HEK293 (cell line): Measurements from ENCODE around the gene ZC3H4.

Experiments used
- CTCF ChIA-PET: fragments of 350-600 bp; formaldehyde crosslinking; extraction: SDS; loops from one replicate; lab custom pipeline; 2021; ENCODE audit warnings: antibody characterized with exemption; lab: Yijun Ruan, JAX
- POLR2A ChIA-PET: fragments of 300-600 bp; formaldehyde crosslinking; extraction: SDS; loops from one replicate; lab custom pipeline; 2020; ENCODE audit warnings: antibody characterized with exemption, inconsistent platforms; lab: Yijun Ruan, JAX
- H3K27ac ChIP-seq: fragments of 200-500 bp; sonication (Bioruptor generic); 2 replicates; pipeline ENCODE4 v1.5.1; 2014; ENCODE audit warnings: low read depth, low read length, control low read depth, inconsistent platforms; ENCODE audit errors: extremely low read depth
- H3K36me3 ChIP-seq, 2 experiments: fragments of 200-500 bp in 1 of 2; sonication (Bioruptor generic) in 1 of 2; 1 replicate in 1 of 2; 2 replicates in 1 of 2; pipeline ENCODE4 v1.5.1; 2014 to 2017; ENCODE audit warnings: inconsistent platforms in 2 of 2, low read length in 2 of 2; ENCODE audit not compliant: control insufficient read depth in 2 of 2, insufficient read depth in 1 of 2
- H3K4me1 ChIP-seq: fragments of 200-500 bp; sonication (Bioruptor generic); 2 replicates; pipeline ENCODE4 v1.5.1; 2014; ENCODE audit warnings: mild to moderate bottlenecking, low read length, inconsistent platforms; ENCODE audit not compliant: control insufficient read depth, insufficient read depth
- H3K4me3 ChIP-seq: 2 replicates; pipeline ENCODE4 v1.5.1; 2011; ENCODE audit warnings: low read depth, mild to moderate bottlenecking, control low read depth, low read length, moderate library complexity
- H3K9me3 ChIP-seq: fragments of 200-500 bp; sonication (Bioruptor generic); 2 replicates; pipeline ENCODE4 v1.5.1; 2014; ENCODE audit warnings: low read depth, low read length, inconsistent platforms; ENCODE audit not compliant: control insufficient read depth, insufficient read depth
- BCL11B ChIP-seq: fragments of 450-650 bp; formaldehyde crosslinking; IDR thresholded peaks from 2 replicates; pipeline ENCODE4 v1.5.1; 2016; ENCODE audit warnings: low read depth, missing biosample characterization, missing genetic modification characterization
- PRDM1 ChIP-seq: fragments of 450-650 bp; formaldehyde crosslinking; IDR thresholded peaks from 2 replicates; pipeline ENCODE4; 2016; ENCODE audit warnings: missing biosample characterization, missing genetic modification characterization
- ZBTB17 ChIP-seq: fragments of 450-650 bp; formaldehyde crosslinking; IDR thresholded peaks from 2 replicates; pipeline ENCODE4 v1.5.1; 2016; ENCODE audit warnings: missing biosample characterization, missing genetic modification characterization
- ZNF335 ChIP-seq: fragments of 450-650 bp; formaldehyde crosslinking; conservative IDR thresholded peaks from 2 replicates; pipeline ENCODE4 v1.5.1; 2016; ENCODE audit warnings: missing biosample characterization, missing genetic modification characterization
- ZNF366 ChIP-seq: fragments of 450-650 bp; formaldehyde crosslinking; conservative IDR thresholded peaks from 2 replicates; pipeline ENCODE4 v1.5.1; 2016; ENCODE audit warnings: missing biosample characterization, missing genetic modification characterization
- ZNF391 ChIP-seq: fragments of 450-650 bp; formaldehyde crosslinking; IDR thresholded peaks from 2 replicates; pipeline ENCODE4 v1.5.1; 2016; ENCODE audit warnings: low read depth, missing biosample characterization, missing genetic modification characterization, borderline replicate concordance
- ZNF654 ChIP-seq: fragments of 450-650 bp; formaldehyde crosslinking; IDR thresholded peaks from 2 replicates; pipeline ENCODE4 v1.5.1; 2016; ENCODE audit warnings: low read depth, missing biosample characterization, missing genetic modification characterization
- ZNF664 ChIP-seq: fragments of 450-650 bp; formaldehyde crosslinking; IDR thresholded peaks from 2 replicates; pipeline ENCODE4 v1.5.1; 2016; ENCODE audit warnings: missing biosample characterization, missing genetic modification characterization
- ZNF776 ChIP-seq: fragments of 450-650 bp; formaldehyde crosslinking; IDR thresholded peaks from 2 replicates; pipeline ENCODE4 v1.5.0; 2017; ENCODE audit warnings: missing biosample characterization, missing genetic modification characterization, borderline replicate concordance
- TF ChIP-seq, protein P1 (sequence below): fragments of 450-650 bp; formaldehyde crosslinking; IDR thresholded peaks from 2 replicates; pipeline ENCODE4 v1.5.1; 2016; ENCODE audit warnings: missing biosample characterization, missing genetic modification characterization
- TF ChIP-seq, protein P2 (sequence below): fragments of 450-650 bp; formaldehyde crosslinking; IDR thresholded peaks from 2 replicates; pipeline ENCODE4 v1.5.1; 2016; ENCODE audit warnings: missing biosample characterization, missing genetic modification characterization
- TF ChIP-seq, protein P3 (sequence below): fragments of 450-650 bp; formaldehyde crosslinking; IDR thresholded peaks from 2 replicates; pipeline ENCODE4 v1.5.1; 2016; ENCODE audit warnings: missing biosample characterization, missing genetic modification characterization

ZC3H4 gene

DNA sequence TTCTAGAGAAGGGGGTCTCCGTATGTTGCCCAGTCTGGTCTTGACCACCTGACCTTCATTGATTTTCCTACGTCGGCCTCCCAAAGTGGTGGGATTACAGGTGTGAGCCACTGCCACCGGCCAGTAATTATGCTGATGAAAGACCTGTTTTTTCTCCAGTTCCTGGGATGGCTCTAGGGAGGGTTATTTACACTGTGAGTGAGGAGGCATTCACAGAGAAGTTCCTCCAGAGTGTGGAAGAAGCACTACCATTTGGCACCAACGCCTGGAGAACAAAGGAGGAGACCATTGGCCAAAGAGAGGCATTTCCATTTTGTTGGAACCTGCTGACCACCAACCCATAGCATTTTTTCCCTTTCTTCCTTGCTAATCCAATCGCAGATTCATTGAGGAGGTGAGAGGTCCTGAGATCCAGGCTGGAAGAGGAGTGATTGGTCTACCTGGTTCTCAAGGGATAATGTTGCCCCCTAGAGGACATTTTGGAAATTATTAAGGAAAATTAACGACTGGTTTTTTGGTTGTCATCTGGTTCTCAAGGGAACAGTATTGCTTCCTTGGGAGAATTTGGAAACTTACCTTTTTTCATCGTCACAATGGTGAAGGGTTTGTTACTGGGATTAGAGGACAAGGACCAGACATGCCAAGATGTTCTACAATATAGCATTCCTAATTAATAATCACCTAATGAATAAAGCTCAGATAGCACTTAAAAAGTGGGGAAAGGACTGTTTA is 11.5 kb upstream of the ZC3H4 start (continued):
- TF ChIP-seq, protein P1, sequence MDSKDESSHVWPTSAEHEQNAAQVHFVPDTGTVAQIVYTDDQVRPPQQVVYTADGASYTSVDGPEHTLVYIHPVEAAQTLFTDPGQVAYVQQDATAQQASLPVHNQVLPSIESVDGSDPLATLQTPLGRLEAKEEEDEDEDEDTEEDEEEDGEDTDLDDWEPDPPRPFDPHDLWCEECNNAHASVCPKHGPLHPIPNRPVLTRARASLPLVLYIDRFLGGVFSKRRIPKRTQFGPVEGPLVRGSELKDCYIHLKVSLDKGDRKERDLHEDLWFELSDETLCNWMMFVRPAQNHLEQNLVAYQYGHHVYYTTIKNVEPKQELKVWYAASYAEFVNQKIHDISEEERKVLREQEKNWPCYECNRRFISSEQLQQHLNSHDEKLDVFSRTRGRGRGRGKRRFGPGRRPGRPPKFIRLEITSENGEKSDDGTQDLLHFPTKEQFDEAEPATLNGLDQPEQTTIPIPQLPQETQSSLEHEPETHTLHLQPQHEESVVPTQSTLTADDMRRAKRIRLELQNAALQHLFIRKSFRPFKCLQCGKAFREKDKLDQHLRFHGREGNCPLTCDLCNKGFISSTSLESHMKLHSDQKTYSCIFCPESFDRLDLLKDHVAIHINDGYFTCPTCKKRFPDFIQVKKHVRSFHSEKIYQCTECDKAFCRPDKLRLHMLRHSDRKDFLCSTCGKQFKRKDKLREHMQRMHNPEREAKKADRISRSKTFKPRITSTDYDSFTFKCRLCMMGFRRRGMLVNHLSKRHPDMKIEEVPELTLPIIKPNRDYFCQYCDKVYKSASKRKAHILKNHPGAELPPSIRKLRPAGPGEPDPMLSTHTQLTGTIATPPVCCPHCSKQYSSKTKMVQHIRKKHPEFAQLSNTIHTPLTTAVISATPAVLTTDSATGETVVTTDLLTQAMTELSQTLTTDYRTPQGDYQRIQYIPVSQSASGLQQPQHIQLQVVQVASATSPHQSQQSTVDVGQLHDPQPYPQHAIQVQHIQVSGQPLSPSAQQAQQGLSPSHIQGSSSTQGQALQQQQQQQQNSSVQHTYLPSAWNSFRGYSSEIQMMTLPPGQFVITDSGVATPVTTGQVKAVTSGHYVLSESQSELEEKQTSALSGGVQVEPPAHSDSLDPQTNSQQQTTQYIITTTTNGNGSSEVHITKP (tag by site-specific recombination): 0 out of 2 replicates have a peak, but pooled peaks have one; percentile 22
- TF ChIP-seq ZNF366 (tag by site-specific recombination) (peak; percentile 52), ZBTB17 (tag by site-specific recombination) (peak; percentile 85), ZNF654 (tag by site-specific recombination) (peak; percentile 65), PRDM1 (tag by site-specific recombination) (peak; percentile 53; the same call in 1 of the 2 replicates)
- TF ChIP-seq, protein P2, sequence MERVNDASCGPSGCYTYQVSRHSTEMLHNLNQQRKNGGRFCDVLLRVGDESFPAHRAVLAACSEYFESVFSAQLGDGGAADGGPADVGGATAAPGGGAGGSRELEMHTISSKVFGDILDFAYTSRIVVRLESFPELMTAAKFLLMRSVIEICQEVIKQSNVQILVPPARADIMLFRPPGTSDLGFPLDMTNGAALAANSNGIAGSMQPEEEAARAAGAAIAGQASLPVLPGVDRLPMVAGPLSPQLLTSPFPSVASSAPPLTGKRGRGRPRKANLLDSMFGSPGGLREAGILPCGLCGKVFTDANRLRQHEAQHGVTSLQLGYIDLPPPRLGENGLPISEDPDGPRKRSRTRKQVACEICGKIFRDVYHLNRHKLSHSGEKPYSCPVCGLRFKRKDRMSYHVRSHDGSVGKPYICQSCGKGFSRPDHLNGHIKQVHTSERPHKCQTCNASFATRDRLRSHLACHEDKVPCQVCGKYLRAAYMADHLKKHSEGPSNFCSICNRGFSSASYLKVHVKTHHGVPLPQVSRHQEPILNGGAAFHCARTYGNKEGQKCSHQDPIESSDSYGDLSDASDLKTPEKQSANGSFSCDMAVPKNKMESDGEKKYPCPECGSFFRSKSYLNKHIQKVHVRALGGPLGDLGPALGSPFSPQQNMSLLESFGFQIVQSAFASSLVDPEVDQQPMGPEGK (tag by site-specific recombination): no peak
- TF ChIP-seq, protein P3, sequence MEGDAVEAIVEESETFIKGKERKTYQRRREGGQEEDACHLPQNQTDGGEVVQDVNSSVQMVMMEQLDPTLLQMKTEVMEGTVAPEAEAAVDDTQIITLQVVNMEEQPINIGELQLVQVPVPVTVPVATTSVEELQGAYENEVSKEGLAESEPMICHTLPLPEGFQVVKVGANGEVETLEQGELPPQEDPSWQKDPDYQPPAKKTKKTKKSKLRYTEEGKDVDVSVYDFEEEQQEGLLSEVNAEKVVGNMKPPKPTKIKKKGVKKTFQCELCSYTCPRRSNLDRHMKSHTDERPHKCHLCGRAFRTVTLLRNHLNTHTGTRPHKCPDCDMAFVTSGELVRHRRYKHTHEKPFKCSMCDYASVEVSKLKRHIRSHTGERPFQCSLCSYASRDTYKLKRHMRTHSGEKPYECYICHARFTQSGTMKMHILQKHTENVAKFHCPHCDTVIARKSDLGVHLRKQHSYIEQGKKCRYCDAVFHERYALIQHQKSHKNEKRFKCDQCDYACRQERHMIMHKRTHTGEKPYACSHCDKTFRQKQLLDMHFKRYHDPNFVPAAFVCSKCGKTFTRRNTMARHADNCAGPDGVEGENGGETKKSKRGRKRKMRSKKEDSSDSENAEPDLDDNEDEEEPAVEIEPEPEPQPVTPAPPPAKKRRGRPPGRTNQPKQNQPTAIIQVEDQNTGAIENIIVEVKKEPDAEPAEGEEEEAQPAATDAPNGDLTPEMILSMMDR (tag by site-specific recombination): peak; percentile 44; the same call in 1 of the 2 replicates

DNA sequence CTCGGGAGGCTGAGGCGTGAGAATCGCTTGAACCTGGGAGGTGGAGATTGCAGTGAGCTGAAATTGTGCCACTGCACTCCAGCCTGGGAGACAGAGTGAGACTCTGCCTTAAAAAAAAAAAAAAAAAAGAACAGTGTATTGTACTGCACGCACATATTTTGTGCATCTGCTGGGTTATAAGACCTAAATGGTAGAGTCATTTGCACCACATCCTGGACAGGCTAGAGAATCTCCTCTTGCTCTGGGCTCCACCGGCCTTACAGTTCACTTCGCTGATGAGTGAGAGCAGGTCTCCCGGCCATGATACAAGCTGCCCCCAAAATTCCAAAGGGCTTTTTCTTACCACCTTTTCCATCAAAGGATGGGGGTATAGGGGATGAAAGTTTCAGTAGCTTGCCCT is 9.8 kb upstream of the ZC3H4 start:
- Histone ChIP-seq H3K4me3 (no peak overlapping the region), H3K27ac (no peak overlapping the region), H3K4me1 (0 out of 2 replicates have a peak, but pooled peaks cover 2% of the 10 kb centered on the region), H3K9me3 (no peaks in the 10 kb centered on the region), H3K36me3 (no peaks in the 10 kb centered on the region; a peak in 1 of 3 replicates)
- CTCF ChIA-PET: interaction anchor here (0.6 to 6.4 kb wide), 11 partner anchors 8 to 705 kb away, joined by 3 to 69 read pairs (median 5); partner anchors contain the start of gene ZC3H4
- TF ChIP-seq ZNF664 (tag by site-specific recombination) (no peak), ZNF776 (tag by site-specific recombination) (no peak), ZBTB17 (tag by site-specific recombination) (no peak), ZNF335 (no peak), BCL11B (tag by site-specific recombination) (no peak), ZNF391 (no peak)
- TF ChIP-seq, all 188 proteins: peak for 0
- POLR2A ChIA-PET: interaction anchor here (0.6 to 3.2 kb wide), 5 partner anchors 10 to 240 kb away, joined by 3 to 25 read pairs (median 3); partner anchors contain the start of gene ZC3H4
